Hematopoietic multipotent progenitor cell (in vitro differentiated cells): ENCODE results near the gene SH3TC1. TPM values are rescaled to one million over a fixed set of nuclear protein-coding genes. Genes with fewer than 3 reads are reported as not detected.

Source experiments
- DNase-seq, 3 donors: peaks; one replicate each; pipeline ENCODE4 v3.0.0-alpha.2; 2011 to 2015; ENCODE audit warnings: low read depth in 2 of 3, low spot score in 2 of 3
- total RNA-seq: library from RNA; depleted of rRNA; stranded (reverse); fragments of >200 nt; gene quantifications from one replicate; pipeline ENCODE4 v1.2.3, GENCODE V29; 2012

Gene SH3TC1
- total RNA-seq, result 88.1 TPM

GRCh38 chr4:8198906-8199593 is at the start of gene SH3TC1:
Gene SH3TC1, plus strand, starts transcription at chr4:8199290. Its CDS starts 5,905 bp downstream, at chr4:8205195.
- peak in 2 of 3 donors; percentile 87 to 91 for DNase-seq

- DNase-seq, result no peak
Measured at GRCh38 chr4:8149664-8150063, 49.4 kb upstream of the SH3TC1 start.

GRCh38 chr4:8150152-8151090 is 48.7 kb upstream of the SH3TC1 start:
- no peak for DNase-seq

GRCh38 chr4:8151165-8151650 is 47.9 kb upstream of the SH3TC1 start:
- no peak for DNase-seq

GRCh38 chr4:8152090-8152864 is 46.8 kb upstream of the SH3TC1 start:
- no peak for DNase-seq

- no peak for DNase-seq
Measured at GRCh38 chr4:8152865-8153257, 46.2 kb upstream of the SH3TC1 start.

- no peak for DNase-seq
Measured at GRCh38 chr4:8153441-8153840, 45.6 kb upstream of the SH3TC1 start.

GRCh38 chr4:8155048-8155447 is 44.0 kb upstream of the SH3TC1 start:
- no peak for DNase-seq

- no peak for DNase-seq
Measured at GRCh38 chr4:8155660-8156421, 43.2 kb upstream of the SH3TC1 start.

- DNase-seq, result no peak
Measured at GRCh38 chr4:8156617-8157016, 42.5 kb upstream of the SH3TC1 start.

GRCh38 chr4:8157496-8157895 is 41.6 kb upstream of the SH3TC1 start:
- no peak for DNase-seq

GRCh38 chr4:8157944-8158709 is 41.0 kb upstream of the SH3TC1 start:
- DNase-seq, result no peak

- peak; percentile 98 for DNase-seq
Measured at GRCh38 chr4:8158710-8159536, 40.2 kb upstream of the SH3TC1 start, which contains the start of gene ABLIM2. Gene ABLIM2, minus strand, starts transcription at chr4:8158813. Its CDS starts 124 bp downstream, at chr4:8158689.

GRCh38 chr4:8159537-8160232 is 39.4 kb upstream of the SH3TC1 start:
- no peak for DNase-seq

- no peak for DNase-seq
Measured at GRCh38 chr4:8160233-8160560, 38.9 kb upstream of the SH3TC1 start.

- no peak for DNase-seq
Measured at GRCh38 chr4:8160572-8160971, 38.5 kb upstream of the SH3TC1 start.

GRCh38 chr4:8162625-8163024 is 36.5 kb upstream of the SH3TC1 start:
- no peak for DNase-seq

GRCh38 chr4:8163026-8163425 is 36.1 kb upstream of the SH3TC1 start:
- no peak for DNase-seq
